ENCODE results near the gene JADE1. TPM values are rescaled to one million over a fixed set of nuclear protein-coding genes. Genes with fewer than 3 reads are reported as not detected.
A peak's percentile ranks its signal among the peaks of the same experiment; 100 is the strongest.

The JADE1 gene
- total RNA-seq, 1 donor from 2014 or later: 33.6 TPM

- peaks cover 23% of the 10 kb centered on the region for H3K4me1 Mint-ChIP-seq (ENCODE audit: low read depth)
- H3K4me3 Mint-ChIP-seq (ENCODE audit: low read depth): peak overlapping the region; percentile 78
- no peaks in the 10 kb centered on the region for H3K27me3 Mint-ChIP-seq (ENCODE audit: low read depth)
- H3K27ac Mint-ChIP-seq: peak overlapping the region; percentile 76
- peaks cover 10% of the 10 kb centered on the region for H3K36me3 Mint-ChIP-seq (ENCODE audit: low read depth)
- H3K9me3 Mint-ChIP-seq: no peaks in the 10 kb centered on the region
- intact Hi-C loops (cut with micrococcal nuclease): loop anchor here (1.0 kb wide), 2 partner anchors 281 to 847 kb away; partner anchors contain the start of genes ABHD18, MFSD8 and SCLT1
- DNase-seq (ENCODE audit: low spot score): no peak
Observed at GRCh38 chr4:128812442-128813235, 3.1 kb downstream of the JADE1 start.

- DNase-seq (ENCODE audit: low spot score): no peak
- no peaks in the 10 kb centered on the region for H3K9me3 Mint-ChIP-seq
- no peaks in the 10 kb centered on the region for H3K27me3 Mint-ChIP-seq (ENCODE audit: low read depth)
- intact Hi-C loops (cut with micrococcal nuclease): no loop called here
- H3K4me1 Mint-ChIP-seq (ENCODE audit: low read depth): peaks cover 30% of the 10 kb centered on the region
- H3K36me3 Mint-ChIP-seq (ENCODE audit: low read depth): peaks cover 21% of the 10 kb centered on the region
- no peak overlapping the region for H3K4me3 Mint-ChIP-seq (ENCODE audit: low read depth)
- no peak overlapping the region for H3K27ac Mint-ChIP-seq
Observed at GRCh38 chr4:128813965-128814364, 4.5 kb downstream of the JADE1 start.

- DNase-seq (ENCODE audit: low spot score): no peak
- Mint-ChIP-seq H3K9me3 (no peaks in the 10 kb centered on the region), H3K27me3 (ENCODE audit: low read depth) (no peaks in the 10 kb centered on the region), H3K36me3 (ENCODE audit: low read depth) (peaks cover 38% of the 10 kb centered on the region), H3K4me3 (ENCODE audit: low read depth) (no peak overlapping the region), H3K4me1 (ENCODE audit: low read depth) (peaks cover 44% of the 10 kb centered on the region), H3K27ac (no peak overlapping the region)
- intact Hi-C loops (cut with micrococcal nuclease): no loop called here
Observed at GRCh38 chr4:128818442-128818841, 8.9 kb downstream of the JADE1 start.

GRCh38 chr4:128819082-128819742 is 9.7 kb downstream of the JADE1 start:
- Mint-ChIP-seq H3K36me3 (ENCODE audit: low read depth) (peaks cover 41% of the 10 kb centered on the region), H3K4me3 (ENCODE audit: low read depth) (no peak overlapping the region), H3K27ac (peak overlapping the region; percentile 29), H3K9me3 (no peaks in the 10 kb centered on the region), H3K4me1 (ENCODE audit: low read depth) (peaks cover 43% of the 10 kb centered on the region), H3K27me3 (ENCODE audit: low read depth) (no peaks in the 10 kb centered on the region)
- intact Hi-C loops (cut with micrococcal nuclease): no loop called here
- no peak for DNase-seq (ENCODE audit: low spot score)

- H3K36me3 Mint-ChIP-seq (ENCODE audit: low read depth): peaks cover 45% of the 10 kb centered on the region
- peaks cover 48% of the 10 kb centered on the region for H3K4me1 Mint-ChIP-seq (ENCODE audit: low read depth)
- no peak overlapping the region for H3K4me3 Mint-ChIP-seq (ENCODE audit: low read depth)
- intact Hi-C loops (cut with micrococcal nuclease): no loop called here
- no peaks in the 10 kb centered on the region for H3K27me3 Mint-ChIP-seq (ENCODE audit: low read depth)
- no peak for DNase-seq (ENCODE audit: low spot score)
- H3K27ac Mint-ChIP-seq: no peak overlapping the region
- no peaks in the 10 kb centered on the region for H3K9me3 Mint-ChIP-seq
Observed at GRCh38 chr4:128820671-128821070, 11.2 kb downstream of the JADE1 start.

- no peak overlapping the region for H3K4me3 Mint-ChIP-seq (ENCODE audit: low read depth)
- no peak overlapping the region for H3K27ac Mint-ChIP-seq
- intact Hi-C loops (cut with micrococcal nuclease): no loop called here
- no peaks in the 10 kb centered on the region for H3K9me3 Mint-ChIP-seq
- H3K4me1 Mint-ChIP-seq (ENCODE audit: low read depth): peaks cover 52% of the 10 kb centered on the region
- no peaks in the 10 kb centered on the region for H3K27me3 Mint-ChIP-seq (ENCODE audit: low read depth)
- H3K36me3 Mint-ChIP-seq (ENCODE audit: low read depth): peaks cover 45% of the 10 kb centered on the region
- no peak for DNase-seq (ENCODE audit: low spot score)
Observed at GRCh38 chr4:128821151-128821550, 11.7 kb downstream of the JADE1 start.

- intact Hi-C loops (cut with micrococcal nuclease): no loop called here
- Mint-ChIP-seq H3K27ac (no peak overlapping the region), H3K36me3 (ENCODE audit: low read depth) (peaks cover 43% of the 10 kb centered on the region), H3K9me3 (no peaks in the 10 kb centered on the region), H3K27me3 (ENCODE audit: low read depth) (no peaks in the 10 kb centered on the region), H3K4me1 (ENCODE audit: low read depth) (peaks cover 59% of the 10 kb centered on the region), H3K4me3 (ENCODE audit: low read depth) (no peak overlapping the region)
- DNase-seq (ENCODE audit: low spot score): no peak
Observed at GRCh38 chr4:128823025-128823661, 13.6 kb downstream of the JADE1 start.

- DNase-seq (ENCODE audit: low spot score): no peak
- Mint-ChIP-seq H3K9me3 (peaks cover 5% of the 10 kb centered on the region), H3K4me1 (ENCODE audit: low read depth) (peaks cover 49% of the 10 kb centered on the region), H3K4me3 (ENCODE audit: low read depth) (no peak overlapping the region), H3K36me3 (ENCODE audit: low read depth) (peaks cover 41% of the 10 kb centered on the region), H3K27me3 (ENCODE audit: low read depth) (no peaks in the 10 kb centered on the region), H3K27ac (no peak overlapping the region)
- intact Hi-C loops (cut with micrococcal nuclease): no loop called here
Observed at GRCh38 chr4:128825226-128825625, 15.7 kb downstream of the JADE1 start.

GRCh38 chr4:128827296-128827695 is 17.8 kb downstream of the JADE1 start:
- no peak for DNase-seq (ENCODE audit: low spot score)
- Mint-ChIP-seq H3K9me3 (peaks cover 5% of the 10 kb centered on the region), H3K4me1 (ENCODE audit: low read depth) (peaks cover 43% of the 10 kb centered on the region), H3K36me3 (ENCODE audit: low read depth) (peaks cover 51% of the 10 kb centered on the region), H3K27me3 (ENCODE audit: low read depth) (no peaks in the 10 kb centered on the region), H3K27ac (peak overlapping the region; percentile 30), H3K4me3 (ENCODE audit: low read depth) (no peak overlapping the region)
- intact Hi-C loops (cut with micrococcal nuclease): no loop called here

- no peaks in the 10 kb centered on the region for H3K27me3 Mint-ChIP-seq (ENCODE audit: low read depth)
- H3K4me3 Mint-ChIP-seq (ENCODE audit: low read depth): no peak overlapping the region
- peaks cover 5% of the 10 kb centered on the region for H3K9me3 Mint-ChIP-seq
- no peak for DNase-seq (ENCODE audit: low spot score)
- peaks cover 61% of the 10 kb centered on the region for H3K36me3 Mint-ChIP-seq (ENCODE audit: low read depth)
- H3K27ac Mint-ChIP-seq: no peak overlapping the region
- intact Hi-C loops (cut with micrococcal nuclease): no loop called here
- H3K4me1 Mint-ChIP-seq (ENCODE audit: low read depth): peaks cover 28% of the 10 kb centered on the region
Observed at GRCh38 chr4:128830906-128831503, 21.5 kb downstream of the JADE1 start.

GRCh38 chr4:128831531-128832242 is 22.2 kb downstream of the JADE1 start:
- intact Hi-C loops (cut with micrococcal nuclease): no loop called here
- no peak for DNase-seq (ENCODE audit: low spot score)
- H3K4me1 Mint-ChIP-seq (ENCODE audit: low read depth): peaks cover 21% of the 10 kb centered on the region
- peak overlapping the region; percentile 1 for H3K27ac Mint-ChIP-seq
- peaks cover 62% of the 10 kb centered on the region for H3K36me3 Mint-ChIP-seq (ENCODE audit: low read depth)
- no peaks in the 10 kb centered on the region for H3K27me3 Mint-ChIP-seq (ENCODE audit: low read depth)
- no peak overlapping the region for H3K4me3 Mint-ChIP-seq (ENCODE audit: low read depth)
- H3K9me3 Mint-ChIP-seq: peaks cover 5% of the 10 kb centered on the region

- Mint-ChIP-seq H3K4me3 (ENCODE audit: low read depth) (no peak overlapping the region), H3K4me1 (ENCODE audit: low read depth) (peaks cover 15% of the 10 kb centered on the region), H3K36me3 (ENCODE audit: low read depth) (peaks cover 61% of the 10 kb centered on the region), H3K27me3 (ENCODE audit: low read depth) (no peaks in the 10 kb centered on the region), H3K27ac (no peak overlapping the region), H3K9me3 (peaks cover 5% of the 10 kb centered on the region)
- no peak for DNase-seq (ENCODE audit: low spot score)
- intact Hi-C loops (cut with micrococcal nuclease): no loop called here
Observed at GRCh38 chr4:128832243-128832625, 22.7 kb downstream of the JADE1 start.
